ENCODE measurements around the gene ARL4D.
"Not testable (repeated sequence)": the region's sequence is repeated elsewhere in the genome, so short reads cannot be mapped to it uniquely, and the experiment has no call there.

The ARL4D gene

GRCh38 chr17:43395165-43395564 lies 3.6 kb upstream of the ARL4D start:
- DNase-seq (ENCODE audit: low spot score): no peak

- no peak for DNase-seq (ENCODE audit: low spot score)
Measured at GRCh38 chr17:43396491-43397060, 2.2 kb upstream of the ARL4D start.

GRCh38 chr17:43399839-43400328 lies 1.1 kb downstream of the ARL4D start:
- no peak for DNase-seq (ENCODE audit: low spot score)

GRCh38 chr17:43400943-43401717 lies 2.3 kb downstream of the ARL4D start:
- no peak for DNase-seq (ENCODE audit: low spot score)

GRCh38 chr17:43402078-43402477 lies 3.3 kb downstream of the ARL4D start:
- DNase-seq (ENCODE audit: low spot score): no peak

- DNase-seq (ENCODE audit: low spot score): no peak
Measured at GRCh38 chr17:43402567-43402966, 3.8 kb downstream of the ARL4D start.

- DNase-seq (ENCODE audit: low spot score): no peak
Measured at GRCh38 chr17:43403846-43404245, 5.1 kb downstream of the ARL4D start.

GRCh38 chr17:43405861-43406260 lies 7.1 kb downstream of the ARL4D start:
- DNase-seq (ENCODE audit: low spot score): no peak

GRCh38 chr17:43406676-43407645 lies 8.2 kb downstream of the ARL4D start:
- no peak for DNase-seq (ENCODE audit: low spot score)

- no peak for DNase-seq (ENCODE audit: low spot score)
Measured at GRCh38 chr17:43409131-43409530, 10.3 kb downstream of the ARL4D start.

GRCh38 chr17:43410557-43411368 lies 12.0 kb downstream of the ARL4D start:
- DNase-seq (ENCODE audit: low spot score): no peak

GRCh38 chr17:43411369-43411677 lies 12.5 kb downstream of the ARL4D start:
- no peak for DNase-seq (ENCODE audit: low spot score)

GRCh38 chr17:43411749-43412148 lies 13.0 kb downstream of the ARL4D start:
- DNase-seq (ENCODE audit: low spot score): no peak

- DNase-seq (ENCODE audit: low spot score): no peak
Measured at GRCh38 chr17:43412166-43412565, 13.4 kb downstream of the ARL4D start.

- DNase-seq (ENCODE audit: low spot score): no peak
Measured at GRCh38 chr17:43416998-43417890, 18.5 kb downstream of the ARL4D start.

GRCh38 chr17:43418441-43419374 lies 19.9 kb downstream of the ARL4D start:
- no peak for DNase-seq (ENCODE audit: low spot score)

GRCh38 chr17:43419375-43419882 lies 20.6 kb downstream of the ARL4D start:
- DNase-seq (ENCODE audit: low spot score): not testable (repeated sequence)

- no peak for DNase-seq (ENCODE audit: low spot score)
Measured at GRCh38 chr17:43423777-43424455, 25.1 kb downstream of the ARL4D start.

Measured in CD4-positive, alpha-beta T cell treated with Interleukin-15 for 4 hours (primary cell).